HG03469 (cell line): ENCODE measurements around the gene CFHR5.
"Not testable (repeated sequence)": the region's sequence is repeated elsewhere in the genome, so short reads cannot be mapped to it uniquely, and the experiment has no call there.

Experiments used
- ATAC-seq: cut with Tn5 transposase; IDR thresholded peaks from one replicate; pipeline ENCODE4 v1.9.1; 2021; ENCODE audit warnings: mild to moderate bottlenecking, moderate library complexity, moderate number of reproducible peaks; ENCODE audit not compliant: unreplicated experiment

The CFHR5 gene

GRCh38 chr1:197017558-197018146, 40.3 kb downstream of the CFHR5 start:
- ATAC-seq = no peak

- ATAC-seq = no peak
Observed at GRCh38 chr1:197021716-197022115, 44.4 kb downstream of the CFHR5 start.

- no peak for ATAC-seq
Observed at GRCh38 chr1:197024460-197024859, 47.1 kb downstream of the CFHR5 start.

- no peak for ATAC-seq
Observed at GRCh38 chr1:197027359-197027758, 50.0 kb downstream of the CFHR5 start.

- no peak for ATAC-seq
Observed at GRCh38 chr1:197029749-197030148, 52.4 kb downstream of the CFHR5 start.

GRCh38 chr1:197034631-197035339, 57.4 kb downstream of the CFHR5 start:
- ATAC-seq = not testable (repeated sequence)

- ATAC-seq = no peak
Observed at GRCh38 chr1:197036861-197037260, 59.5 kb downstream of the CFHR5 start.

- ATAC-seq = peak; percentile 56
Observed at GRCh38 chr1:197041486-197042353, 64.4 kb downstream of the CFHR5 start.

- no peak for ATAC-seq
Observed at GRCh38 chr1:197042676-197043341, 65.5 kb downstream of the CFHR5 start.

- ATAC-seq = no peak
Observed at GRCh38 chr1:197049100-197049499, 71.7 kb downstream of the CFHR5 start.
